Stimulated activated CD8-positive, alpha-beta memory T cell treated with anti-CD3 and anti-CD28 coated beads, Interleukin-4, amount 100 ng/mL, for 24 hours (primary cell): ENCODE results near the gene GALNT12.

Experiments
- DNase-seq: peaks from one replicate; pipeline ENCODE4 v3.0.0-alpha.2; 2020; ENCODE audit warnings: low read depth

GALNT12 gene

DNA sequence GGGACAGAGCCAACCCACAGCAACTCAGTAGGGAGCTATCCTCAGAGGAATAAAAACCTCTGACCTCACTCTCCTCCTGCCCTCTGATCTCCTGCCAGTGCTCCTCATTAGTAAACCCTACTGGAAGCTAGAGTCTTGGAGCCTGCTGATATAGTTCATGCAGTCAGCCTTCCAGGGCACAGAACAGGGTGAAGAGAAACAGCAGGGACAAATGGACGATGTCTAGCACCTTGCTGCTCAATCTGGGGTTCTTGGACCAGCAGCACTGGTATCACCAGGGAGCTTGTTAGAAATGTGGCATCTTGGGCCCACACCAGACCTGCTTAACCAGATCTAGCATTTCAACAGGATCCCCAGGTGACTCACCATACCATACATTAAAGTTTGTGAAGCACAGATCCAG, 5.5 kb upstream of the GALNT12 start:
- no peak for DNase-seq

DNA sequence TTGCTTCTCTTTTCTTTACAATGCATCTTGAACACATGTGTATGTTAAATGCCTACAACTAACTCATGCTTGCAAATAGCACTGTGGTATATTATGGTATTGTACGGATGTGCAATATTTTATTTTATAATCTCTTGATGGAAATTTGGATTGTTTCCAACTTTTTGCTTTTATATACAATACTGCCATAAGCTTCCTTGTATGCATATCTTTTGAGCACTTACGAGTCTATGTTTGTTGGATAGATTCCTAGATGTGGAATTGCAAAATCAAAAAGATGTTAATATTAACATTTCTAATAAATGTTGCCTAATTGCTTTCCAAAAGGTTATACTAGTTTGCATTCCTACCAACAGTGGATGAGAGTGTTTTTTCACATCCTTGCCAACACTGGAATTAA, 3.4 kb upstream of the GALNT12 start:
- no peak for DNase-seq

DNA sequence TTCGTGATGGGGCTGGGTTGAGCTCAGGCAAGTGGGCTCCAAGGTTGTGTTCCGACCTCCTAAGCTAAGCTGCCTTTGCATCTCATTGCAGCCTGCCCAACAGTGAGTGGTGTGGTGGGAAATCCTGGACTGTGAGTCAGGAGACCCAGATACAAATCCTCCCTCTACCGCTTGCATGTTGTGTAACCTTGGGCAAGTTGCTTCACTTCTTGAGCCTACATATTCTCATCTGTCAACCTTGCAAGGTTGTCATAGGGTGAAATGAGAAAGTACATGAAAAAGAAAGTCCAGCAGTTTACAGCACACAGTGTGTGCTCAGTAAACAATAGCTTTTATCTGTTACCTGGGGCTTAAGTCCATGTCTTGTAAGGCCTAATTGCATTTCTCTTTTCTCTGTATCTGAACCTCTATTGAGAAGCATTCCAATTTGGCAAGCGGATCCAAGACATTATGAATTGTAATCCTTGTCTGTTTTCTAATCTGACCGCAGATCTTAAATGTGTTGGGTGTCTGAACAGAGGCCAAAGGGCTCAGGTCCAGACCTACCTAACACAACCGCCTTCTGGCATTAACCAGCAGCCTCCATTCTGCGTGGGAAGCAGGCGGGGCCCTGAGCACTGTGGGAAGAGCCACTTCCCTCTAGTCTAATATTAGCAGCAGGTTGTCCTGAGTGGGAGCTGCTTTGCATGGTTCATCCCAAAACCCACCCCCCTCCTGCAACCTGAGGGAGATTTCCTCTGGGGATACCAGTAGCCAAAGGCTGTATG, 1.8 kb upstream of the GALNT12 start:
- DNase-seq: no peak

DNA sequence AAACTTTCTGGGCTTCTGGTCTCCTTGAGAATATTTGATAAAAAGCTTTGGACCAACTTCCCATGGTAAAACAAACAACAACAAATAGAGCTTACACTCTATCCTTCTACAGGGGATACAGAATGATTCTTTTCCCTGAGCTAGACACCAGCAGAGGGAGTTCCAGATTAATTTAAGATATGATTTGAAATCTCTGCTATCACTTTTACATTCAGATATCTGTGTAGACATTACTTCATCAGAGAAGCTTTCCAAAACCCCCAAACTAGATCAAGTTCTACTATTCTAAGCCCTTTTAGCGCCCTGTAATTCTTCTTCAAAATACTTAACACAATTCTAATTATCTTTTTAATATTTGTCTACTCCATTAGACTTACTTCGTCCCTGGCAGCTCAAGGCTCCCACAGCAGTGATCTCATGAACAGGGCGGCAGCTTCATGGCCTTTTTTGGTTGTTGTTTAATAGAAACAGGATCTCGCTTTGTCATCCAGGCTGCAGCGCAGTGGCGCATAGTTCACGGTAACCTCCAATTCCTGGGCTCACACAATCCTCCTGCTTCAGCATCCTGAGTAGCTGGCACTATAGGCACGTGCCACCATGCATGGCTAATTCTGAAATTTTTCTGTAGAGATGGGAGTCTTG, 955 bp upstream of the GALNT12 start:
- DNase-seq: no peak

DNA sequence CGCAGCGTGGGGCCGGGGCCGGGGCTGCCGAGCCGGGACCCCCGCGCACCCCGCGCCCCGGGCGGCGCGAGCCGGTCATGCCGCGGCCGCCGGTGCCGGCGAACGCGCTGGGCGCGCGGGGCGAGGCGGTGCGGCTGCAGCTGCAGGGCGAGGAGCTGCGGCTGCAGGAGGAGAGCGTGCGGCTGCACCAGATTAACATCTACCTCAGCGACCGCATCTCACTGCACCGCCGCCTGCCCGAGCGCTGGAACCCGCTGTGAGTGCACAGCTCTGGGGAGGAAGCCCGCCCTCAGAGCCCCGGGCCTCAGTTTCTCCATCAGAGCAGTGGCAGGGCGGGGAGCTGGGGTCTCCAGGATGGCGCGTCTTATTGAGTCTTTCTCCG, 335 bp downstream of the GALNT12 start:
- no peak for DNase-seq

DNA sequence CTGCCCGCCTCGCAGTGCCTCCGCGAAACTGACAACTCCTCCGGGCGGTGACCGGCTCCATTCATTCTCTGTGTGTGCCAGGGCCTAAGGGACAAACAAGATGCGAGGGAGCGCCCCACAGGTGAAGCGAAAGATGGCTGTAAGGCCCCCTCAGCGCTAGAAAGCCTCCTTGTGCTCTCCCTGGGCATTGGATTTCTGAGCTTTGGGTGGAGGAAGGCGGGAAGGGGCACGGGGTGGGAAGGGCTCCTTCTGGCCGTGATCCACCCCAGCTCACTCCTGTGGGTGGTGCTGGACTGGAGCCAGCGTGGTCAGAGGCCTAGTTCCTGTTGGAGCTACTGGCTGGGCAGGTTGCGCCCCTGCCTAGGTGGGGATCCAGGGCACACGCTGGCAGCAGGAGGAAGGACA, 943 bp downstream of the GALNT12 start:
- DNase-seq: no peak

DNA sequence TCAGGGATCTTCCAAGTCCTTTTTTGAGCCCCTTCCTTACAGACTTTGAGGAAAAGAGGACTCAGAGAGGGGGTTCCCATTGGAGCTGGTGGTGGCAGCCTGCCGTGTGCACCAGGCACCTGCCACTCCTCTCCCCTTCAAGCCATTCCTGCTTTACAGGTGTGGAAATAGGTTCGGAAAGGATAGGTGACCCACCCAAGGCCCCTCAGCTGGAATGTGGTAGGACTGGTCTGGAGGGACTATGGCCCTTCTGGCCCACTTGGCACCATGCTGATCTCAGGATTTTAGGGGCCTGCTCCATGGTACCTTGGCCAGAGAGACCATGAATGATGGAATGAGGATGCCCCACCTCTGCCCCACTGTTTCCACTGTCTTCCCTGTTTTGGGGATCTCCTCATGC, 1.4 kb downstream of the GALNT12 start:
- no peak for DNase-seq

DNA sequence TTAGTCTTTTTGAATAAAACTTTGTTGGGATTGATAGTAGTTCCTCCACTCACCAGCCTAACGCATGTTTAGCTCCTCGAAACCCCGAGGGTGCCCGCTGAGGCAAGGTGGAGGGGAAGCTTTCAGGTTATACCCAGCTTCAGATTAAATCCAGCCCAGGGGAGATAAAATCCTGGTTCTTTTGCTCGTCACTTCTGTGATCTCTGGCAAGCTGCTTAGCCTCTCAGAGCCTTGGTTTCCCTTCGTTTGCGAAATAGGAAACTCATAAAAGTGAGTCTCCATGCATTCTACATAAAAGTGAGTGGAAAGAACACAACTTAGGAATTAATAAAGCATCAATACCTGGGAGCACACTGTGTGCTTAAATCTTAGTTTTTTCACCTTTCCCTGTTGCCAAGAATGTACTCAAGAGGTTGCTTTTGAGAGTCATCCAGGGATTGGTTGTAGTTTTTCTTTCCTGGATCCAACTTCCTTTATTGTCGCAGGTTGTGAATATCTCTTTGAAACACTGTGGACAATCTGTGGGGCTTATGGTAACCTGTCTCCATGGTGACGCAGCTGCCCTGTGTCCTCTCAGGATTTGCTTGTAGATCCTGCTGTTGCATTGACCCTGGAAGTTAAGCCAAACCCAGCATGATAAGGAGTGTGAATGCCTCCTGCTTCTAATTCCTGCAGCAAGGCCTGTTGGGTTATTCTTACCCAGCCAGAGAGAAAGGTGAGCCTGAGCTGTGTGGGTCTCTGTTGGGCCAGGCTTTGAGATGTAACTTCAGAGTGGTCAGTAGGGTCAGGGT, 2.0 kb downstream of the GALNT12 start:
- no peak for DNase-seq

DNA sequence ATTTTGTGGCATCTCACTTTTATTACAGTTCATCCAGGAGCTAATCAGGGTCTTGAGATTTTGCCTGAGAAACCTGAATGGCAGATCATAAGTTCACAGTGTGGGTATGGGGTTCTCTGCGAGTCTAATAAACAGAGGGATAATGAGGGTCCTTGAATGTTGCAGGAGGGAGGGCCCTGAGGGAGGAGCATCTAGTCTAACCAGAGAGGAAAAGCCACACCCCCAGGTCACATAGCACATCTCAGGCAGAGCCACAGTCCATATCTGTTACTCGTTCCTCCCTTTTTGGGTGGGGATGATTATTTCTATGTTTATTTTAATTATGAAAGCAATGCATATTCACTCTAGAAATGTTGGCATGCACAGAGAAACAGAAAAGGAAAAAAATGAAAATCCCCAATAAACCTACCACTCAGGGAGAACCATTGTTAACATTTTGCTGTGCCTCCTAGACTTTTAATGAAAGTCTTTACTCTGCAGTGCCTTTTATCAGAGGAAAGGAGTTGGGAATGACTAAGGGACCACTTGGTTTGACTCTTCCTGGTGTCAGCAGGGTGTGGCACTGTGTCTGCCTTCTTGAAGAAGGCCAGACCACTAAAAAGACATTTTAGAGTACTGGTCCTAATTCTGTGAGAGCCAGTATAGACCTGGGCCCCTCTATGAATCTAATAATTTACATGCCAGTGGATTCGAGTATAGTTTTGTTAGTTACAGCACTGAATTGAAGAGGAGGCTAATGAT, 2.8 kb downstream of the GALNT12 start:
- no peak for DNase-seq

DNA sequence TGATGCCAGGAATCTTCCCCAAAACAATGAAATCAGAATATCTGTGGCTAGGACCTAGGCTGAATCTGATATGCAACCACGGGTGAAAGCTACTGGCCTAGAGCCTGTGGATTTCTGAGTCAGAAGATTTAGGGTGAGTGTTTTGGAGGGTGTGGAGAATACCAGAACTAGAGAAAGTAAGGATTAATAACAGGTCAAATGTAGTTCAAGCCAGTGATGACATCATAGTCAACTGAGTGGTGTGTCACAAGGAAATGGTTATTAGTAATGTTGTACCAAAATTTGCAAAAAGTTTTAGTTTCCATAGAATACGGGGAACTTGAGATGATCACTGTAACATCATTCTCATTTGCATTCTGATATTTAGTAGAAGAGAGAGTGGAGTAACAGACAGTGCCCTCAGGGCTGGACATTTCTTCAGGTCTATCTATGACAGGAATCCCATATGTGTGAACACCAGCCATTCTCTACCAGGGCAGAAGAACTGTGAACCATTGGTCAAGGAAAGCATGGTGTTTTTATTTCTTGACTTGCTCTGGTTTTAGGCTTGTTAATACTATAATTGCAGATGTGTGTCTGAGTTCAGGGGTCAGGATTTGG, 3.7 kb downstream of the GALNT12 start:
- no peak for DNase-seq

DNA sequence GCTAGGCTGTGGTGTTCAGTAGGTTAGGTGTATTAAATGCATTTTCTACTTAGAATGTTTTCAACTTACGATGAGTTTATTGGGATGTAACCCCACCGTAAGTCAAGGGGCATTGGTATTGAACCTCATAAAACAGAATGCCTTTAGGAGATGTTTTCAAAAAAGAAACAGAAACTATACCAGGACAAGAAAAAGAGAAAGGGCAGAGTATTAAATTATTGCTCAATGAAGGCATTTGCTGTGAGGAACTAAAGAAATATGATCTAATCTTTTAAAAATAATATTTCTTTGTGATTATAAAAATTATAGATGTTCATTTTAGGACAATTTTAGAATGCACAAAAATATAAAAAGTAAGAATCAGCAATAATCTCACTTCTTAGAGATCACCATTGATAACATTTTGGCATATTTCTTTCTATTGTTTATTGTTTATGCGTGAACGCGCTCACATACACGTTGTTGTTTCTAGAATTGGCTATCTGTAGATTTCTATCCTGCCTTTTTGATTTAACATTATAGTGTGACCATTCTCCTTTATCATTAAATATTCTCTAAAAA, 8.0 kb downstream of the GALNT12 start:
- DNase-seq: no peak

DNA sequence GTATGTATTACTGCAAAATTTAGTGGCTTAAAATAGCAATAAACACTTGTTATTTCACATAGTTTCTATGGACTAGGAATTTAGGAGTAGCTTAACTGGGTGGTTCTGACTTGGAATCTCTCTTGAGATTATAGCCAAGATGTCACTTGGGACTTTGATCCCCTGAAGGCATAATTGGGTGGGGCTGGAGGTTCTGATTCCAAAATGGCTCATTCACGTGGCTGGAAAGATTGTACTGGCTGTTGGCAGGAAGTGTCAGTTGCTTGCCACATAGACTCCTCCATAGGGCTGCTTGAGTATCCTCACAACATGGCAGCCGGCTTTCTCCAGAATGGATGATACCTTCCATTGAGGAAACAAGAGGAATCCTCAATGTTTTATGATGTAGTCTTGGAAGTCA, 11.3 kb downstream of the GALNT12 start:
- DNase-seq: no peak

DNA sequence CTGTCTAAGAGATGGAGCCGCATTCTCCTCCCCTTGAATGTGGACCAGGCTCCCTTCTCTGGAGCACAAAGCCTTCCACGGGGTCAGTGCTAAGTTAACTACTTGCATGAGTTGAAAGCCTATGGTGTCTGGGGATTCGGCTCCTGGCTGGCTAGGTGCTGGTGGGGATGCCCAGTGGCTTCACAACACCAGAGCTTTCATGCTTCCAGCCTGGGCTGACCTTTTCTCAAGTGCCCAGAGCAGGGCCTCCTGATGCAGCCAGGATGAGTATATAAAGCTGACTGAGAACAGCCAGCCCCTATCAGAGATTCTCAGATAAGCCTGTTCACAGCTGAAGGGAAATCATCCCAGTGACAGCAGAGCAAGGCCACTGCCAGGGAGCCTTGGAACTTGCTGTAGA, 11.8 kb downstream of the GALNT12 start:
- no peak for DNase-seq

DNA sequence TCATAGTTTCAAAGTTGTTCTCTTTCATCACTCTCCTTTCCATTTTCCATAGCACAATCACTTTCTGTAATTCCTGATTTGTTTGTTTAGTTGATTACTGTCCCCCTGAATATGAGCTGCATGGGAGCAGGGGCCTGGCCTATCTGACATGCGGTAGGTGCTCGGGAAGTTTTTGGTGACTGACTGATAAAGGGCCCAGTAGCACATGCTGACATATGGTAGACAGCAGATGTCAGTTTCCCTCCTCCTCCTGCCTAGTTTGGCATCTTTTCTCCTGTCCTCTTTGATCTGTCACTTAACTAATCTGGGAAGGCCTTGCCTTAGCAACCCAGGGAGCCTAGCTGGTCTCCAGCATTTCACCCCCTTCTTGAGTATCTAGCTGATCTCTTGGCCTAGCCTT, 14.4 kb downstream of the GALNT12 start:
- DNase-seq: no peak

DNA sequence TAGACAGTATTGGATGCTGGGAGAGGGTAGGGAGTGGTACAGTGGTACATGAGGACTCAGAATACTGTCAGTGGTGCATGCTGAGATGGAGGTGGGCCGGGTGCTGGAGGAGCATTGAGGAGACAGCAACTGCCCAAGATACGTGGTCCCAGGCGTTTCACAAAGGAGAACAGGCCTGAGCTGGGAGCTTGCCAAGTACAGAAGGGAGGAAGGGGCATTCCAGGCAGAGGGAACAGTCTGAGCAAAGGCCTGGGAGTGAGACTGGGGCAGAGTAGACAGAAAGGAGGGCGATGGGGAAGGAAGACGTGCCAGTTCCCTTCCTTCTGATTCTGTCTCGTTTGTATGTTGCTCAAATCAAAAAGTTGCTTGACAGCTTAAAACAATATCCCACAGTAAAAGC, 15.2 kb downstream of the GALNT12 start:
- no peak for DNase-seq

DNA sequence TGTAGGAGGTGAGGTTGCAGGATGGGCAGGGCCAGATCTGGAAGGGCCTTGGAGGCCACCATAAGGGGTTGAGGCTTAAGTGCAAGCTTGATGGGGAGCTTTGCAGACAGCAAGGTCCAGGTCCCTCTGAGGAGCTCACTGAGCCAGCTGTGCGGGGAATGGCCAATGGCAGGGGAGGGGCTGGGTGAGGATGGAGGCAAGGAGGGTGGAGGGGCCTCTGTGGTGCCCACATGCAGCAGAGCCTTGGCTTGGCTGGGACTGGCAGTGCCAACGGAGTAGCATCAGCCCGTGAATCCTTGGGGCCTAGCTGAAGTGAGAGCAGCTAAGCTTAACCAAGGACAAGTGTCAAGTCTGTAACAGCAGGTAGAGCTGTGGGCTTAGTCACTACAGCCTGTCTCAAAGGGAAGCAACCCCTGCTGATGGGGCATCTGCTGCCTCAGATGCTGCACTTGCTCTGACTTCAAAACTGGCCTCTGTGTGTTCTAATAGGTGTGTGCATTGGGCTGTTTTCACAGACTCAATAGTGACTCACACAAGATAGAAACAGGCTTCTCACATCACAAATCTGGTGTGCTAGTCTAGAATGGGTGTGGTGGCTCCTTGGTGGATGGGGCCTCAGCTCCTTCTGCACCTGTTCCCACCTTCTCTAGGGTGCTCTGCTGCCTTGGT, 16.3 kb downstream of the GALNT12 start:
- DNase-seq: no peak

DNA sequence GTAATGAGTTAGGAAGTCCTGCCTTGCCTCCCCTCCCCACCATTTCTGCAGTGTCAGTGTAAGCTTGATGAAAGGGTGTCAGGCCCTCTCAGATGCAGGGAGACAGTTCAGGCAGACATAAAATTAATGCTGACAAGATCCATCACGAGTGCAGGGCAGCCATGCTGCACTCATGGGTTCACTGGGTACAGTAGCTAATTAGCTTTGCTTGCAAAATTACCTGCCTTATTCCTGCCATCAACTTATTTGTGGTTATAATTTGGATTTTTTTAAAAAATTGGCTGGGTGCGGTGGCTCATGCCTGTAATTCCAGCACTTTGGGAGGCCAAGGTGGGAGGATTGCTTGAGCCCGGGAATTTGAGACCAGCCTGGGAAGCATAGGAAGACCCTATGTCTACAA, 17.9 kb downstream of the GALNT12 start:
- DNase-seq: no peak

DNA sequence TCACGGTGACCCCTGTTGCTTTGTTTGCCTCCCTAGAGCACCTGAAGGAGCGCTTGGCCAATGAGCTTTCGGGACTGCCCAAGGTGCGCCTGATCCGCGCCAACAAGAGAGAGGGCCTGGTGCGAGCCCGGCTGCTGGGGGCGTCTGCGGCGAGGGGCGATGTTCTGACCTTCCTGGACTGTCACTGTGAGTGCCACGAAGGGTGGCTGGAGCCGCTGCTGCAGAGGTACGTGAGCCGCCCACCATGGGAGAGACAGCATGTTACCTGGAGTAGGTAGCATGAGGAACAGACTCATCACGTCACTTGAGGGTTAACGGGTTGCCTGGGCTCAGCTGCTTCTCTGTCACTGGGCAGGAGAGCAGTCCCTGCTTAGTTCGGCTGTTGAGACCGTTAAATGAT, 19.2 kb downstream of the GALNT12 start:
- DNase-seq: no peak

DNA sequence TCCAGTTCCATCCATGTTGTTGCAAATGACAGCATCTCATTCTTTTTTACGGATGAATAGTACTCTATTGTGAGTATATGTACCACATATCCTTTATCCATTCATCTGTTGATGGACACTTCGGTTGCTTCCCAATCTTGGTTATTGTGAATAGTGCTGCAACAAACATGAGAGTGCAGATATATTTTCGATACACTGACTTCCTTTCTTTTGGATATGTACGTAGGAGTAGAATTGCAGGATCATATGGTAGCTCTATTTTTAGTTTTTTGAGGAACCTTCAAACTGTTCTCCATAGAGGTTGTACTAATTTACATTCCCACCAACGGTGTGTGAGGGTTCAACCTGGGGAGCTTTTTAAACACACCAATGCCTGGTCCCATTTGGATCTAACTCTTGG, 22.3 kb downstream of the GALNT12 start:
- DNase-seq: no peak

DNA sequence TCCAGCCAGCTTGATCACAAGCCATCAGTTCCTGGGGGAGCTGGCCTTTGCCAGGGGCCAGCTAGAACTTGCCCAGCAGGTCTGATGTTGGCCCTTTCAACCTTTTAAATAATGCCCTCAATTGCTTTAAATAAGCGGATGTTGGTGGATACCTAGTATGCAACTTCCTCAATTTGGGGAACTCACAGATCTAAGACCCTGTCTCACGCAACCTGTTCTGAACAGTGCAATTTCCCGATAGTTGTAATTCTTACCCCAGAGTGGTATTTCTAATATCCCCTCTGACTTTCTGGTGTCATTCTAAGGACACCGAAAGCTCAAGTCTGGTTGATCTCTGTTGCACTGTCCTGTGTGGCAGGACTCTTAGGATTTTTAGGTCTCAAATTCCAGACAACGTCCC, 23.1 kb downstream of the GALNT12 start:
- DNase-seq: no peak

DNA sequence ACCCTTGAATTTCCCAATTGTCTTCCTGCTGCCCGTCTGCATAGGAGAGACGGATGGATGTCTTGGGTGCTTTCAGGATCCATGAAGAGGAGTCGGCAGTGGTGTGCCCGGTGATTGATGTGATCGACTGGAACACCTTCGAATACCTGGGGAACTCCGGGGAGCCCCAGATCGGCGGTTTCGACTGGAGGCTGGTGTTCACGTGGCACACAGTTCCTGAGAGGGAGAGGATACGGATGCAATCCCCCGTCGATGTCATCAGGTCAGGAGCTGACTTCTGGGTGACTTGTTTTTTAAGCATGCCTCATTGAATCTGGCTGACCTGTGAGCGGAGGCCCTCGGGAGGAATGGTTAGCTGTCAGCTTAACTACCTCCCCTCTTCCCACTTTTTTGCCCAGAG, 24.2 kb downstream of the GALNT12 start:
- no peak for DNase-seq
